HG02981 (cell line): Measurements from ENCODE around the gene LY6G5B.

Source experiments
- ATAC-seq: cut with Tn5 transposase; IDR thresholded peaks from one replicate; pipeline ENCODE4 v1.9.1; 2021; ENCODE audit warnings: mild to moderate bottlenecking, moderate library complexity; ENCODE audit not compliant: unreplicated experiment

LY6G5B gene

DNA sequence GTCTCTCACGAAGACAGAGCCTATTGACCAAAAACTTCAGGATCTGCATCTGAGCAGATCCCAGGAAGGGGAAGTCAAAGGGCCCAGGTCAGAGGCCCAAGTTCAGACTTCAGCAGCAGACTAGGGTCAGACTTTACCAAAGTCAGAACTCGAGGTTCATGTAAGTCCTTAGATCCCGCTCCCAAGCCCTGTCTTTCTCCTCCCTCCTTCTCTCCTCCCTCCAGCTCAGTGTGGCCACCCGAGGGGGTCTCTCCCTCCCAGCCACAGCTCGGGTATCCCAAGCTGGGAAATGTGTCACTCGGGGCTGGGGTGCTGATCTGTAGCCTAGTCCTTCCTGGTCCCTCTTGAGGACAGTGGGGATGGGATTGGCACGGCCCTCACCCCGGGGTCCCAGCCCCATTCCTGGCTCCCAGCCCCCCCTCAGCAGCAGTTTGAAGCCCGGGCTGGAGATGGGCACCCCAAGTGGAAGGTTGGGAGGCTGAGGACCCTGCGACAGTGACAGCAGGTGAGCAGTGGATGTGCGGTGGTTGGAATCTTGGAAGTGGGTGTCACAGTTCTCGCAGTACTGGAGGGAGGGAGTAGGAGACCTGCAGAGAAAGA is 7.6 kb upstream of the LY6G5B start:
- ATAC-seq = no peak

DNA sequence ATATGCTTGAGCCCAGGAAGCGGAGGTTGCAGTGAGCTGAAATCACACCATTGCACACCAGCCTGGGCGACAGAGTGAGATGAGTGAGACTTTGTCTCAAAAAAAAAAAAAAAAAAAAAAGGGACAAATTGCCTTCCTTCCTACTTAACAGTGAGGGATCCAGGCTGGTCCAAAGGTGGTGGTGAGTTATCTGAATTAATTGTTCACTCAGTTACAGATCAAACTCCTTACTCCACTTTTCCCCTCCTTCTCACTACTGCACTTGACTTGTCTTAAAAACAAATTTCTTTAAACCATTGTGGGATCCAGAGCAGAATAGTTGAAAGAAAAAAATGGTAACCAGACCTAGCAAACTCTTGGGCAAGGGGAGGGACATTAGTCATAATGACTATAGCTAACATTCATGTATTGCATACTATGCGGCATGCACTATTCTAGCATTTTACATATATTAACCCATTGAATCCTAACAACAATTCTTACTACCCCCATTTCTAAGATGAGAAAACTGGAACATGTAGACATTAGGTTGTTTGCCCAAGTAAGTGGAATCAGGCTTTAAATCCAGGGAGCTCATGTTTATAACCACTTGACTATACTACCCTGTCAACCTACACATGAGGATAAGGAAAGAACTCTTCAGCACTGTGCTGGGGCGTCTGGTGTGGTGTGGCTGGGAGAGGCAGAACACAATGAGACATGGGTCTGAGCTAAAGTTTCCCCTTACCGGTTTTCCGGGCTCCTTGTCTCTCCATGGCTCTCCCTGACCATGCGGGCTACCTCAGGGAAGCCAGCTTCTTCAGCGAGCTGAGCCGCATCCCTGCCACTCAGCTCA is 6.4 kb upstream of the LY6G5B start:
- ATAC-seq = no peak

DNA sequence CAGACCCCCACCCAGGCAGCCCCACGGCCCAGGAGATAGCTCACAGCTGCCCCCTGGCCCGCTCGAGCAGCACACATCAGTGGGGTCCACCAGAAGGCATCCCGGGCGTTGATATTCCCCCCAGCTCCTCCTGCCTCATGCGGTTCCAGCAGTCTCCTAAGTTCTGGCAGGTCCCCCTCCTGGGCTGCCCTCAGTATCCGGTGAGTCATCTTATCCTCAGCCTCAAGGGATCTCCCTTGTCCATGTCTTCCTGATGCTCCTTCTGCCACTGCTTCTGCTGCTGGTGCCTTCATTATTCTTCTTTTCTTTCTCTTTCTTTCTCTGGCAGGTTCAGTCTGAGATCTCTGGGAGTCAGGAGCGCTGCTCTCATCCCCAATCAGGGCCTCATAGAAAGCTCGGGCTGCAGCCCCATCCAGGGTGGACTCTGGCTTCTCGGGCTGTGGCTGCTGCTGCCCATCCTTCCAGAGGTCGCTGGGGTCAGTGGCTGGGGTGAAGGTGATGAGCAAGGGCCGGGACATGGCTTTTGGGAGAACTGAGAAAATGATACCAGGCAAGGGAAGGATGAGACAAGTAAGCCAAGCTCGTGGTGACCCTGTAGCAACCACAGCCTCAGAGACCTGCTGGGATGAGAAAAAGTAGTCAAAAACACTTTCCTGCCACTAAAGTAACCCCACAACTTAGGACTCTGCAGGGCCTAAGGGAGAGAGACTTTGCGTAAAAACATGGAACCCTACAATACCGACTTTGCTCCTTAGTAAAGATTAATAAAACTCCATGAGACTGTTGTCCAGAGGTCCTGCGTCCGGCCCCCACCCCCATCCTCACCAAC is 5.6 kb upstream of the LY6G5B start:
- ATAC-seq = no peak

DNA sequence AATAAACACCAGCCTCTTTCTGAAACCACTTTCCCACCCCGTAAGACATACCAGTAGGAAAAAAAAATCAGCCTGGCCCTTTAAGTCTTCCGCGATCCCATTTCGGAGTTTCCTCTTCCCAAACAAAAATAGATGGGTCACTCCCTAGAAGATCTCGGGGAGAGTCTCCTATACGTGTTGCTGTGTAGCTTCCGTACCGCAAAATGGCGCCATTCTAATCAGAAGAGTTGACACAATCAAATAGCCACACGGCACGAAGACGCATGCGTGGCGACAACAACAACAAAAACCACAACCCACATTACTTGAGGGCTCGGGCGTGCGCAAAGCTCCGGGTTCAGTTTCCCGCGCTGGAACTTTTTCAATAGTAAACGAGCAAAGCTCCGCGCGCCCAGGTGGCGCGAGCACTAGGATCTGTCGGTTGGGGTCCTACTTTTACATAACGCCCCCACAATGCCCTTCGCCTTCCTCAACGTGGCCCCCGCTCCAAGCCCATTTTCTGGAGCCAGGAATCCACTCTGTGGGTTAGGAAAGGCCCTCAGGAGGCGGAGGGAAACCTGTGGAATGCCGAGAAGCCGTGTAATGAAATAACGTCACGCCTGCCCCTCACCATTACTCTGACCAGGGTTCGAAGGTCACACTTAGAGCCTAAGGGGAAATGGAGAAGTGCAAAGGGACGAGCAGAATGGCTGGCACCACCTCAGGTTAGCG is 4.8 kb upstream of the LY6G5B start, which contains the start of gene GPANK1:
Gene GPANK1, minus strand, starts transcription at position 208 of the 711 bp plus-strand sequence. CDS start 519 bp downstream, outside the sequence.
- no peak for ATAC-seq

DNA sequence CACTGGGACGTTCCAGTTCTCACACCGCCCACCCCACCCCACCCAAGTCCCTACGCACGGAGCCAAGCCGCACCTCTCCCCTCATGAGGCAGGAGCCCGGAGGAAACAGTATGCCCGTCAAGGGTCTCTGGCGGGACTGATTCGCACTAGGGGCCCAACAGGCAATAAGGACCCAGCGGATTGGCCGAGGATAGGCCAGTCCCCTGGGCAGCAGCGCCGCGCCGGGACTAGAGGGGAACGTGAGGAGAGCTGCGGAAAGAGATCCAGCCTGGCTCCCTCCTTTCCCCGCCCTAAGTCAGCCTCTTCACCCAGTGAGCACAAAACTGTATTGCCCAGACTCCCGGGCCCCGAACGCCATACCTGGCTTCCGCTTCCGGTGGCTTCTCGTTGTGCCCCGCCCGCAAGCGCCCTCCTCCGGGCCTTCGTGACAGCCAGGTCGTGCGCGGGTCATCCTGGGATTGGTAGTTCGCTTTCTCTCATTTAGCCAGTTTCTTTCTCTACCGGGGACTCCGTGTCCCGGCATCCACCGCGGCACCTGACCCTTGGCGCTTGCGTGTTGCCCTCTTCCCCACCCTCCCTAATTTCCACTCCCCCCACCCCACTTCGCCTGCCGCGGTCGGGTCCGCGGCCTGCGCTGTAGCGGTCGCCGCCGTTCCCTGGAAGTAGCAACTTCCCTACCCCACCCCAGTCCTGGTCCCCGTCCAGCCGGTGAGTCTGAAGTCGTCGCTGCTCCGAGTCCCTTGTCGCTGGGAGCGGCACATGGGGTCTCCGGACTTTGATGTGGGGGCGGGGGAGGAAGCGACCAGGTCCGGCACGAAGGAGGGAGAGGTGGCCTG is 4.1 kb upstream of the LY6G5B start, which contains the start of gene CSNK2B:
Gene CSNK2B, plus strand, starts transcription at position 580 of the 836 bp plus-strand sequence. CDS start 752 bp downstream, outside the sequence.
- peak; percentile 78 for ATAC-seq

DNA sequence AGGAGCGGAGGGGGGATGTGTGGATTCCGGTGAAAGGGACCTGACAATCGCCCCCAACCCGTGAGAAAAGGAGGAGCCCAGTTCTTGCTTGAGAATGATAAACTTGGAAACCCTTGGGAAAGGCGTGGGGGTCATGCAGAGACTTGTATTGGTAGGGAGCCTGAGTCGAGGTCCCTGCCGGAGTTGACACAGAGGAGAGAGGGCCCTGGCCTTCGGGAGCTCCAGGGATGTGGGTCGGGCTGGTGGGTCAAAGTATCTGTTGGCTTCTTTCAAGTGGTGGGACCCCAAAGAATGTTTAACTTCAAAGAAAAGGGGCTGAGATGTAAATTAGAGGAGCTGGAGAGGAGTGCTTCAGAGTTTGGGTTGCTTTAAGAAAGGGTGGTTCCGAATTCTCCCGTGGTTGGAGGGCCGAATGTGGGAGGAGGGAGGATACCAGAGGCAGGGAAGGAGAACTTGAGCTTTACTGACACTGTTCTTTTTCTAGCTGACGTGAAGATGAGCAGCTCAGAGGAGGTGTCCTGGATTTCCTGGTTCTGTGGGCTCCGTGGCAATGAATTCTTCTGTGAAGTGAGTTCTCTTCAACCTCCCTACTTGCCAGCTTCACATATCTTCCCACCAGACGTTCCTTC is 3.3 kb upstream of the LY6G5B start:
- ATAC-seq = no peak

DNA sequence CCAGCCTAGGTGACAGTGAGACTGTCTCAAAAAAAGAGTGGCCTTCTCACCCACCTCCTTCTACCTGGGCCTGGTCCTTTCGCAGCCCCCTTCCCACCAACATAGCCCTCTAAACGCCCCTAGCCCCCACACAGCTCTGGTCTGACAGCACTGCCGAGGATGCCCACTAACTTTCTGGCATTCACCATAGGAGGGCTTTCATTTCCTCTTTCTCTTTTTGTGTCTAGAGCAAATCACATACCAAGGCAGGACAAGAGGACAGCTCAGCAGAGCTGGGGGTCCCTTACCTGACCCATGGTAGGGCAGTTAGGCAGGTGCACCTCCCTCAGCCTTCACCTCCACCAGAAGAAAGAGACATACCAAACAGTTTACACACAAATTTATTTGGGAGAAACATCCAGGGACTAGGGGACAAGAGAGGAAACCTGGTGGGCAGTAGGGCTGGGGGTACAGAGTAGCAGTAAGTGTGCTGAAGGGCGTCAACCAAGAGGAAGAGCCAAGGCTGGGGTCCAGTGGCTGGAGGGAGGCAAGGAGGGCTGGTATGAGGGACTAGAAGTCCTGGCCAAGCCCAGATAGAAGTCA is 6.6 kb downstream of the LY6G5B start:
- ATAC-seq = no peak

DNA sequence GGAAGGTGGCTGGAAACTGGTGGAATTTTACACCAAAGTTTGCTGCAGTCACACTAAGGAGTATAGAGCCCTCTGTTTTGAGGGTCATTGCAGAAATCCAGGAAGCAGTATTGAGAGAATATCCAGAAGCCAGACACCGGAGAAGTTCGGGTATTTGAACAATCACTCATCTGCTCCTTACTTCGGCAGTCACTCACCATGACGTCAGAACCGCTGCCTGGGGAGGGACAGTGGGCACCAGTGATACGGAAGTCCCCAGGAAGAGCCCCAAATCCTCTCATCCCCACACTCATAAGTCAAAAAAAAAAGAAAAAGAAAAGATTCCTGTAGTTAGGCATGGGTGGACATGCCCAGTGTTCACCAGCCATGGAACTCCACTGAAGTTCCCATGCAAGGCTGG is 7.1 kb downstream of the LY6G5B start:
- no peak for ATAC-seq

DNA sequence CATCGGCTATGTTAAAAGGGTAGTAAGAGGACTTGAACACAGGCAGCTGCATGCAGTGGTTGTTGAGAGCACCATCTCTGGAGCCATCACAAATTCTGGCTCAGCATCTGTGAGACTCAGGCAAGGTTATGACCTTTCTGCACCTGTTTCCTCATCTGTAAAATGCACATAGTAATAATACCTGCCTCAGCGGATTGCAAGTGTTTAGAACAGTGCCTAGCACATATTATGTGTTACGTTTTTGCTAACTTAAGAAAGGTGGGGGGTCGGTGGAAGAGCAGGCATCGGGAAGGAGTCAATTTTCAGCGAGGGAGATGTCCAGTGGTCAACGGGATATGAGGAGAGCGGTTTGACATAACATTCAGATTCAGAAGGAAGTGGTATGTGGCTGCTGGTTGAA is 8.2 kb downstream of the LY6G5B start:
- no peak for ATAC-seq

DNA sequence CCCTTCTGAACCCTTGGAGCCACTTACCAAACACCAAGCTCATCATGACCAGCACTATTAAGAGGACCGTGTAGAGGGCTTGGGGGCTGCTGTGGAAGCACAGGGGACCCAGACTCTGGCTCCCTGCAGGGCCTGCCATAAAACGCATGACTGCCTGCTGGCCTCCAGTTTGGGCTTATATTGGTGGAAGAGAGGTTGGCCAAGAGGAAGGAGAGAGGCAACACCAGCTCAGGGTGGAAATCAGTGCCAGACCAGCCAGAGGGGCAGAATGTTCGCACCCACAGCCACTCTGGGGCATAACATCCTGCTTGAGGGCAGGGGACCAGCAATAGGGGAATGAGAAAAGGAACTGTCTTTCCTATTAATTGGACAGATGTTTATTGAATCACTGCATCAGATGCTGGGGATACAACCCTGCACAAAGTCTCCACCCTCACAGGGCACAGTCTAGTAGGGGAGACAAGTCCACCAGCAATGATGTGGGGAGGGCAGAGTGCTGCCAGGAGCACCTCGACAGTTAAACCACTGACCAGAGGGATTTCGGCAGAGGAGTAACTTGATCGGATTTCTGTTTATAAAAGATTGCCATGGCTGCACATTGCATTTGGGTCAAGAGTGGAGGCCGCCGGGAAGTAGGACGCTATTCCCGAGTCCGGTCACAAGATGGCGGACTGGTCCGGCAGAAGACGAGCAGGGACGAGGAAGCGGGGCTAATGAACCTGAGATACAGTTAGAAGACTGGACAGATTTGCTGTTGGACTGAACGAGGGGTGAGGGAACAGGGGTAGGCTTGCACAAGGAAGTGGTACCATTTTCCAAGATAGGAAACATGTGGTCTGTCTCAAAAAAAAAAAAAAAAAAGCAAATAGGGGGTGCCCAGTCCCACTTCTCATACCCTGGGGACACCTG is 10.7 kb downstream of the LY6G5B start, which contains the start of gene LY6G5C:
Gene LY6G5C, minus strand, starts transcription at position 842 of the 909 bp plus-strand sequence. Its CDS starts 694 bp downstream, at position 148.
- ATAC-seq = no peak

DNA sequence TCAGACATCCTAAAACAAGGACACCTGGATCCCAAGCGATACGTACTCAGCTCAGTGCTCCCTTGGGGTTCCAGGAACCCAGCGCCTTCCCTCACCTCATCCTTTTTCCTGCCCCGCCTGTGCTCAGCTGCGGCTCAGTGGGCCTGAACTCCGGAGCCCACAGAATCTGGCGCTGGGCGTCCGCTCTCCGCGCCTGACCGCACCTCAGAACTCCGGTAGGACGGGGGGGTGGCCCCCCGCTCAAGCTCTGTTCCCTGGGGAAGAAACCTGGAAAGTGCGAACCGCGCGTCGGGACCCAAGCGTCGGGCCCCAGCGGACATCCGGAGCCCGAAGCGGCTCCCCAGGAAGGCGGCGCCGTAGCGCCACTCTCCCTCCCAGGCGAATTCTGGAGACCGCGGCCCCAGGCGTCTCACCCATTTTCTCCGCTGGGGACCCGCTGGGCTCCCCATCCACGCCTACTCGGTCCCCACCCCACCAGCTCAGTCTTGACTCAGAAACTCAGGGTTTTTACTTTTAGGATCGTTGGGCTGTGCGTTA is 11.4 kb downstream of the LY6G5B start:
- no peak for ATAC-seq

DNA sequence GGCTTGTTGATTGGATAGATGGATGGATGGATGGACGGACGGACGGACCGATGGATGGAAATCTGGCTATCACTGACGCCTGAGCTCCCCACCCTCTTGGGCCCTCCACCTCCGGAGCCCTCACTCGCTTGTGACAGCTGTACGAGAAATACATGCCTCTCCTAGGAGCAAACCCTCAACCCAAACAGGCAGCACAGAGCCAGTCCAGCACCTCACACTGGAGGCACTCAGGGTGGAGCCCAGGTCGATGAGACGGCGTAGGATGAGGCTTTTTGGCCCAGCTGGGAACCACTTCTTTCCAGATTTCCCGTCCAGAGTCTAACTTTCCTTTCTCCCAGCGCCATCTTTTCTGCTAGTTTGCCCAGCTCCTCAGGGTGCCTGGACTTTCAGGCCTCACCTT is 13.8 kb downstream of the LY6G5B start:
- no peak for ATAC-seq

DNA sequence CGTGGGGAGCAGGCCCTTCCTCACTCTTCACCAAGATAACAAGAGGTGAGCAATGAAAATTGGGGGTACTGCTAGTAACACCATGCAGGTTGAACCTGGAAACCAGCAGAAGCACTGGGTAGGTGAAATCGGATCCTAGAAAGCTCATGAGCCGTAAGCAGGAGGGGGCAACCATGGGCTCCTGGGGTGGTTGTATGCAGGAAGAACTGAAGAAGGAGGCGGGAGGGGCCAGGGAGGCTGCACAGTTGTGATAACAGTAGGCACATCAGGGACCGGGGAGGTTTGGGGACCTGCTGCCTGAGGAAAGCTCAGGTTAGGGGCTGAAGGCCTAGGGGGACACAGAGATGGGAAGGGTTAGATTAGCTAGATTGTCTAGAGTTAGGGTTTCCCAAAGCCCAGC is 16.7 kb downstream of the LY6G5B start:
- no peak for ATAC-seq

DNA sequence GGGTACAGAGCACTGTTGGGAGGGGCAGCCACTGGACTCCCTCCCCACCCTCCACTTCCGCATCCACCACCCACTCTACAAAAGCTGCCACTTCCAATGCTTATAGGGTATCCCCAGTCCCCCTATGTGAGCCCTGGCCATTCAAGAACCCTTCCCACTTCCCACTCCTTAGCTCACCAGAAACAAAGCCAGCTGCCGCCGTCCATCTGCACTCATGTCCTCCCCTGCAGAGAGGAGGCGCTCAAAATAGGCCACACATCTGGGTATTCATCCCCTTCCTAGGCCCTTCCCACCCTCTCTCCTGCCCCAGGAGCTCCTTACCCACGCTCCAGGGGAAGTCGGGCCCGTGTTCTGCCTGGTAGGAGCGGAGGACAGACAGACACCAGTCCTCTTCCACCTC is 17.5 kb downstream of the LY6G5B start:
- ATAC-seq = no peak

DNA sequence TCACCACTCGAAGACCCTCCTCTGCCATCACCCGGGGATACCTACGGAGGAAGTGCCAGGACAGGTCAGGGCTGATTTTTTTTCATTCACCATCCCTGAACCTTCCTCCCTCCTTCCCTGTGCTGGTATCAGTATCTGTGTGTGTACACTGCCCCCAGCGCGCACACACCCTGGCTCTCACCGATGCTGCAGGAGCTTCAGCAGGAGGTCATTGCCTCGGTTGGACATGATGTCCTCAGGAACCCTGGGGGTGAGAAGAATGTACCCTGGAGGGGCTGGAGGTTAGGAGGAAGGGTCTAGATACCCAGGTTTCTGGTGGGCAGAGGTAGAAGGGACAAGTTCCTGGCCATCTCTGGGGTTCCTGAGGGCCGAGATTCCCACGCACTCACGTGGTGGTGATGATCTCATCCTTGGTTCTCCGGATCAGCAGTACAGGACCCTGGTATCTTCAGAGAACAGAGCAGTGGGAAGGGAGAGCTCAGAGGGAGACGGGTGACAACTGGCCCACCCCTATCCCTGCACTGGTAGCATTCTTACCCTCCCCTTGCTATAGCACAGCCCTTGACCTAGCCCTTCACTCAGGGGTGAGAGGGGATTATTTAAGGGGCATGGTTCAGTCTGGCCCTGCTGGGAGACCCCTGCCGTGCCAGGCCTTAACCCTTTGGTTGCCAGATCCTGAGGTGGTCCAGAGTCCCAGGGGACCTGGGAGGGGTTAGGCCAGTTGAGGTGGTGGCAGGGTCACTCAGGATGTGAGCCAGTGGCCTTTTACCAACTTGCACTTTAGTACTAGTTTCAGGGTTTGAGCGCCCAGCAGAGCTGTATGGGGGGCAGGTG is 18.3 kb downstream of the LY6G5B start:
- ATAC-seq = no peak

DNA sequence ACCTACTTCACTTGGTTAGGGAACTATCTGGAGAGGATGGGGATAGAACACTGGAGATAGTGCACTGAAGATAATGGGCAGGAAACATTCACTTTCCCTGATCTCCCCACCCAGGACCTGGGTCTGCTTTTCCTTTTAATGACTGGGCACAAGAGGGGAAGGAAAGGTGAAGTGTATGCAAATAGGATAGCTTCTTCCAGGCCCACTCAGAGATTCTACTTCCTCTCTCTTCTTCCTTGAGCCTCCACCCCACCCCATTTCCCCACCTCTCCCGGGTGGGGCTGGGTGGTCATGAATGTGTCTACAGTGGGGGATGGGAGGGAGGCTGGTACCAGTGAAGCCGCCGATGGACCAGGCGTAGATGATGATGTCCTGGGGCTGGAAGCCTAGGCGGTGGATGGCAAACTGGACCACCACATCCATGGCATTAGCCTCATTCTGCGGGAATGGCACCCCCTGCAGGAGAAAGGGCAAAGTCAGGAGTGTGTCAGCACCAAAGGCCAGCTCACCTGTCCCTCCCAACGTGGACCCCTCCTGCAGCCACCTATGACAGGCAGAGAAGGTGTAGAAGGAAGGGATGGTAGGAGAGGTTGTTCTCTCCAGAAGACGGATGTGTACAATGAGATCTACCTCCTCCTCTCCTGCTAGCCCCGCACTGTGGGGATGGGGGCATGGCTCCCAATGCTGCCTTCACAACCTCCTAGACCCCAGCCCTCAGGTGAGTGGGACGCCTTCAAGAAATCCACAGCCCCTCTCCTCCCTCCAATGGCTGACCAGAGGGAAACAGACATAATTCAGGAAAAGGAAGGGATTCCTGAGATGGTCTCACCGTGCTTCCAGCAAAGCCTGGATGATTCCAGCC is 19.7 kb downstream of the LY6G5B start:
- ATAC-seq = no peak
